ENCODE data around the gene MBP. TPM values are rescaled to one million over a fixed set of nuclear protein-coding genes. Genes with fewer than 3 reads are reported as not detected.
A peak's percentile ranks its signal among the peaks of the same experiment; 100 is the strongest.

Gene MBP
- total RNA-seq, 2 donors from 2014 or later: 41.7 to 42.2 TPM

- ATAC-seq (ENCODE audit: insufficient number of reproducible peaks, low FRiP score, low read depth): no peak
Observed at GRCh38 chr18:77076111-77076510, 56.5 kb downstream of the MBP start.

GRCh38 chr18:77074431-77074830 lies 58.2 kb downstream of the MBP start:
- no peak for DNase-seq (ENCODE audit: low spot score)

More at GRCh38 chr18:77076111-77076510, 56.5 kb downstream of the MBP start:
- no peak overlapping the region for H3K4me3 ChIP-seq
- H3K36me3 ChIP-seq: no peaks in the 10 kb centered on the region
- no peaks in the 10 kb centered on the region for H3K27me3 ChIP-seq (replicated peaks; ENCODE audit: insufficient read depth)
- peaks cover 16% of the 10 kb centered on the region in 2 donors for H3K4me1 ChIP-seq (ENCODE audit: control insufficient read depth in 1 of 2, low read depth in 2 of 2)
- no peak overlapping the region for H3K27ac ChIP-seq
- H3K9me3 ChIP-seq: no peaks in the 10 kb centered on the region
- no peak for DNase-seq (ENCODE audit: low spot score)
- TF ChIP-seq CTCF (IDR thresholded peaks at IDR 0.05): no peak

GRCh38 chr18:77073336-77074093 lies 59.1 kb downstream of the MBP start:
- DNase-seq (ENCODE audit: low spot score) (no peak), ATAC-seq (ENCODE audit: insufficient number of reproducible peaks, low FRiP score, low read depth) (no peak)
- Histone ChIP-seq H3K27me3 (replicated peaks; ENCODE audit: insufficient read depth) (no peaks in the 10 kb centered on the region), H3K27ac (no peak overlapping the region), H3K4me1 (ENCODE audit: control insufficient read depth in 1 of 2, low read depth in 2 of 2) (peaks cover 16 to 36% of the 10 kb centered on the region in 2 donors), H3K4me3 (no peak overlapping the region), H3K9me3 (no peaks in the 10 kb centered on the region), H3K36me3 (no peaks in the 10 kb centered on the region)
- no peak for TF ChIP-seq CTCF (IDR thresholded peaks at IDR 0.05)

More at GRCh38 chr18:77074431-77074830, 58.2 kb downstream of the MBP start:
- Histone ChIP-seq H3K9me3 (no peaks in the 10 kb centered on the region), H3K4me1 (ENCODE audit: control insufficient read depth in 1 of 2, low read depth in 2 of 2) (peaks cover 13 to 27% of the 10 kb centered on the region in 2 donors), H3K27ac (no peak overlapping the region), H3K27me3 (replicated peaks; ENCODE audit: insufficient read depth) (no peaks in the 10 kb centered on the region), H3K4me3 (no peak overlapping the region), H3K36me3 (no peaks in the 10 kb centered on the region)
- no peak for ATAC-seq (ENCODE audit: insufficient number of reproducible peaks, low FRiP score, low read depth)
- TF ChIP-seq CTCF (IDR thresholded peaks at IDR 0.05): no peak

- H3K4me3 ChIP-seq: no peak overlapping the region
- peak overlapping the region; percentile 61 to 62 for H3K27ac ChIP-seq
- no peaks in the 10 kb centered on the region for H3K9me3 ChIP-seq
- TF ChIP-seq CTCF (IDR thresholded peaks at IDR 0.05): no peak
- peaks cover 24 to 45% of the 10 kb centered on the region in 2 donors for H3K4me1 ChIP-seq (ENCODE audit: control insufficient read depth in 1 of 2, low read depth in 2 of 2)
- ATAC-seq (ENCODE audit: insufficient number of reproducible peaks, low FRiP score, low read depth): no peak
- H3K27me3 ChIP-seq (replicated peaks; ENCODE audit: insufficient read depth): no peaks in the 10 kb centered on the region
- DNase-seq (ENCODE audit: low spot score): no peak
- no peaks in the 10 kb centered on the region for H3K36me3 ChIP-seq
Observed at GRCh38 chr18:77072566-77072965, 60.0 kb downstream of the MBP start.

- Histone ChIP-seq H3K27me3 (replicated peaks; ENCODE audit: insufficient read depth) (no peaks in the 10 kb centered on the region), H3K4me3 (peak overlapping the region; percentile 18), H3K4me1 (ENCODE audit: control insufficient read depth in 1 of 2, low read depth in 2 of 2) (peaks cover 32 to 53% of the 10 kb centered on the region in 2 donors), H3K9me3 (no peaks in the 10 kb centered on the region), H3K27ac (peak overlapping the region; percentile 61 to 62), H3K36me3 (no peaks in the 10 kb centered on the region)
- DNase-seq (ENCODE audit: low spot score): peak; percentile 49
- ATAC-seq (ENCODE audit: insufficient number of reproducible peaks, low FRiP score, low read depth): peak; percentile 40
- no peak for TF ChIP-seq CTCF (IDR thresholded peaks at IDR 0.05)
Observed at GRCh38 chr18:77071711-77072292, 60.8 kb downstream of the MBP start.

Measured in thoracic aorta (tissue), 2 donors.